HepG2 (cell line): ENCODE data around the gene TMEM129. TPM values are rescaled to one million over a fixed set of nuclear protein-coding genes. Genes with fewer than 3 reads are reported as not detected.
A peak's percentile ranks its signal among the peaks of the same experiment; 100 is the strongest.

ENCODE experiments used
- BCL6 ChIP-seq: IDR thresholded peaks from 2 replicates; pipeline ENCODE4 v1.6.1; 2016; ENCODE audit warnings: missing genetic modification reagents, missing compliant biosample characterization
- BRF2 ChIP-seq: sonication (generic); formaldehyde crosslinking; IDR thresholded peaks from 2 replicates; pipeline ENCODE4 v1.8.1; 2022; ENCODE audit warnings: mild to moderate bottlenecking, missing genetic modification reagents
- CC2D1A ChIP-seq: sonication (generic); formaldehyde crosslinking; IDR thresholded peaks from 2 replicates; pipeline ENCODE4 v1.8.1; 2023; ENCODE audit warnings: mild to moderate bottlenecking, missing genetic modification reagents
- ERF ChIP-seq: IDR thresholded peaks from 2 replicates; pipeline ENCODE4 v1.6.1; 2018; ENCODE audit warnings: missing biosample characterization, missing genetic modification reagents
- FOXA3 ChIP-seq: IDR thresholded peaks from 2 replicates; pipeline ENCODE4 v1.6.1; 2016; ENCODE audit warnings: missing genetic modification reagents, missing compliant biosample characterization
- GABPB1 ChIP-seq: IDR thresholded peaks from 2 replicates; pipeline ENCODE4 v1.6.1; 2016; ENCODE audit warnings: mild to moderate bottlenecking, missing genetic modification reagents, moderate library complexity, missing compliant biosample characterization
- JUN ChIP-seq: sonication (generic); formaldehyde crosslinking; IDR thresholded peaks from 2 replicates; pipeline ENCODE4 v1.4.0; 2020; ENCODE audit warnings: mild to moderate bottlenecking, missing genetic modification reagents
- KLF6 ChIP-seq: IDR thresholded peaks from 2 replicates; pipeline ENCODE4 v1.8.0; 2016; ENCODE audit warnings: missing biosample characterization, missing genetic modification reagents
- LCORL ChIP-seq, 2 experiments: fragments of 450-650 bp in 1 of 2; sonication (generic) in 1 of 2; formaldehyde crosslinking in 1 of 2; IDR thresholded peaks; 2 replicates each; pipeline versions ENCODE4 v1.5.0 to v1.6.1; 2017 to 2020; ENCODE audit warnings: antibody characterized with exemption in 1 of 2, missing genetic modification reagents in 1 of 2
- NCOR1 ChIP-seq: fragments of 200-600 bp; sonication (generic); IDR thresholded peaks from 2 replicates; pipeline ENCODE4 v1.7.0; 2017; ENCODE audit warnings: antibody characterized with exemption, low read length, borderline replicate concordance
- PRDM10 ChIP-seq: sonication (generic); formaldehyde crosslinking; IDR thresholded peaks from 2 replicates; pipeline ENCODE4 v1.4.0; 2020; ENCODE audit warnings: low read depth, missing genetic modification reagents
- PTBP1 ChIP-seq: fragments of 200-400 bp; formaldehyde crosslinking; IDR thresholded peaks from 2 replicates; pipeline ENCODE4 v1.6.1; 2018; ENCODE audit warnings: low read length, low read depth; ENCODE audit not compliant: poor library complexity, severe bottlenecking
- SRSF1 ChIP-seq: fragments of 200-400 bp; formaldehyde crosslinking; optimal IDR thresholded peaks from 2 replicates; pipeline ENCODE3; 2017; ENCODE audit warnings: mild to moderate bottlenecking, low read depth, low read length, moderate library complexity
- TP53 ChIP-seq: sonication (generic); formaldehyde crosslinking; conservative IDR thresholded peaks from 2 replicates; pipeline ENCODE4 v1.4.0; 2020; ENCODE audit warnings: missing genetic modification reagents
- ZHX1 ChIP-seq: sonication (generic); formaldehyde crosslinking; IDR thresholded peaks from 2 replicates; pipeline ENCODE4 v1.8.1; 2022; ENCODE audit warnings: low read depth, mild to moderate bottlenecking, missing genetic modification reagents
- ZNF143 ChIP-seq: sonication (generic); formaldehyde crosslinking; IDR thresholded peaks from 2 replicates; pipeline ENCODE4 v1.4.0; 2020; ENCODE audit warnings: missing genetic modification reagents
- ZNF383 ChIP-seq: sonication (generic); formaldehyde crosslinking; IDR thresholded peaks from 2 replicates; pipeline ENCODE4 v1.4.0; 2020; ENCODE audit warnings: missing genetic modification reagents, mild to moderate bottlenecking, borderline replicate concordance
- ZNF530 ChIP-seq: sonication (generic); formaldehyde crosslinking; IDR thresholded peaks from 2 replicates; pipeline ENCODE4 v1.5.0; 2020; ENCODE audit warnings: low read depth, mild to moderate bottlenecking, missing genetic modification reagents
- ZNF549 ChIP-seq: sonication (generic); formaldehyde crosslinking; IDR thresholded peaks from 2 replicates; pipeline ENCODE4 v1.5.0; 2020; ENCODE audit warnings: missing genetic modification reagents
- ZNF564 ChIP-seq: sonication (generic); formaldehyde crosslinking; IDR thresholded peaks from 2 replicates; pipeline ENCODE4 v1.8.1; 2023; ENCODE audit warnings: mild to moderate bottlenecking, missing genetic modification reagents
- ZNF879 ChIP-seq: sonication (generic); formaldehyde crosslinking; IDR thresholded peaks from 2 replicates; pipeline ENCODE4 v1.8.1; 2023; ENCODE audit warnings: missing genetic modification reagents
- polyA plus RNA-seq, 8 experiments: library from polyadenylated mRNA; depleted of rRNA in 3 of 8; stranded (reverse) in 7 of 8; unstranded in 1 of 8; fragments of >200 nt; fragmentation: Illumina TruSeq in 4 of 8; extraction: Trizol in 4 of 8; gene quantifications; 2 replicates each; pipeline versions ENCODE4 v1.2.1 to v1.2.3, GENCODE V29; 2011 to 2016; ENCODE audit warnings: low read depth in 4 of 8, missing spikeins in 1 of 8, mixed read lengths in 1 of 8; ENCODE audit not compliant: insufficient read depth in 1 of 8
- total RNA-seq, 5 experiments: library from RNA; depleted of rRNA; stranded (reverse); fragments of >200 nt; fragmentation: Illumina TruSeq; extraction: Trizol; gene quantifications; 2 replicates each; pipeline ENCODE4 v1.2.3, GENCODE V29; 2016; ENCODE audit warnings: low read depth in 1 of 5
- TF ChIP-seq, protein P1 (sequence below): IDR thresholded peaks from 2 replicates; pipeline ENCODE4 v1.6.1; 2012; ENCODE audit warnings: inconsistent platforms

Gene TMEM129
- total and polyA plus RNA-seq, 2 of the 13 experiments (the other 11 are each of a cell fraction or from before 2014, with no cell fraction given) = 19.0 to 25.8 TPM

- TF ChIP-seq ZNF549 (no peak), GABPB1 (CRISPR knock-in tag) (peak; percentile 55), KLF6 (CRISPR knock-in tag) (no peak), BRF2 (CRISPR knock-in tag) (no peak), CC2D1A (CRISPR knock-in tag) (no peak), ERF (CRISPR knock-in tag) (no peak), ZNF383 (CRISPR knock-in tag) (no peak), SRSF1 (no peak), FOXA3 (CRISPR knock-in tag) (no peak), ZNF143 (CRISPR knock-in tag) (peak; percentile 80), ZHX1 (CRISPR knock-in tag) (no peak), BCL6 (no peak), PRDM10 (CRISPR knock-in tag) (no peak; the same call in 1 of the 2 replicates), TP53 (CRISPR knock-in tag) (0 out of 2 replicates have a peak, but pooled peaks have one; percentile 32), ZNF879 (CRISPR knock-in tag) (peak; percentile 22; the same call in 1 of the 2 replicates), ZNF564 (peak; percentile 65; the same call in 1 of the 2 replicates), NCOR1 (no peak), JUN (CRISPR knock-in tag) (no peak; the same call in 1 of the 2 replicates), ZNF530 (CRISPR knock-in tag) (no peak), PTBP1 (no peak), LCORL (IDR thresholded peaks at IDR 0.05) (no peak), LCORL (CRISPR knock-in tag; IDR thresholded peaks at IDR 0.05) (no peak)
- TF ChIP-seq, protein P1, sequence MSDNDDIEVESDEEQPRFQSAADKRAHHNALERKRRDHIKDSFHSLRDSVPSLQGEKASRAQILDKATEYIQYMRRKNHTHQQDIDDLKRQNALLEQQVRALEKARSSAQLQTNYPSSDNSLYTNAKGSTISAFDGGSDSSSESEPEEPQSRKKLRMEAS = peak; percentile 59; the same call in 1 of the 2 replicates
Measured at GRCh38 chr4:1720163-1720983, 750 bp downstream of the TMEM129 start (continued).
